BLaER1 (cell line): ENCODE data around the gene TRPV2.

ENCODE experiments used
- H3K27ac ChIP-seq: shearing (Covaris generic); formaldehyde crosslinking; 2 replicates; pipeline ENCODE4 v1.8.1; 2022
- H3K27me3 ChIP-seq: shearing (Covaris generic); formaldehyde crosslinking; 2 replicates; pipeline ENCODE4 v1.8.1; 2022
- H3K36me3 ChIP-seq: shearing (Covaris generic); formaldehyde crosslinking; 2 replicates; pipeline ENCODE4 v1.8.1; 2022
- H3K4me1 ChIP-seq: shearing (Covaris generic); formaldehyde crosslinking; 2 replicates; pipeline ENCODE4 v1.8.1; 2022
- H3K4me2 ChIP-seq: shearing (Covaris generic); formaldehyde crosslinking; 2 replicates; pipeline ENCODE4 v1.8.1; 2022
- H3K4me3 ChIP-seq: shearing (Covaris generic); formaldehyde crosslinking; 2 replicates; pipeline ENCODE4 v1.8.1; 2022
- H3K9ac ChIP-seq: shearing (Covaris generic); formaldehyde crosslinking; 2 replicates; pipeline ENCODE4 v1.8.1; 2022
- H3K9me3 ChIP-seq: shearing (Covaris generic); formaldehyde crosslinking; 2 replicates; pipeline ENCODE4 v1.8.1; 2022
- H4K20me1 ChIP-seq: shearing (Covaris generic); formaldehyde crosslinking; 2 replicates; pipeline ENCODE4 v1.8.1; 2022
- Cebpa-rat ChIP-seq: shearing (Covaris generic); IDR thresholded peaks from 2 replicates; pipeline ENCODE4 v1.8.1; 2022

Gene TRPV2

GRCh38 chr17:16472539-16472938 lies 57.2 kb downstream of the TRPV2 start:
- Histone ChIP-seq H4K20me1 (peaks cover 33% of the 10 kb centered on the region; the same call in 1 of the 2 replicates), H3K9ac (no peak overlapping the region), H3K36me3 (peaks cover 9% of the 10 kb centered on the region; the same call in 1 of the 2 replicates), H3K9me3 (no peaks in the 10 kb centered on the region), H3K27me3 (no peaks in the 10 kb centered on the region), H3K27ac (no peak overlapping the region), H3K4me2 (no peak overlapping the region), H3K4me1 (peaks cover 30% of the 10 kb centered on the region), H3K4me3 (no peak overlapping the region)
- TF ChIP-seq Cebpa-rat, result no peak

GRCh38 chr17:16473044-16474011 lies 58.0 kb downstream of the TRPV2 start:
- Histone ChIP-seq H3K27me3 (no peaks in the 10 kb centered on the region), H3K27ac (no peak overlapping the region), H4K20me1 (peaks cover 30% of the 10 kb centered on the region; the same call in 1 of the 2 replicates), H3K9me3 (no peaks in the 10 kb centered on the region), H3K9ac (no peak overlapping the region), H3K4me1 (peaks cover 30% of the 10 kb centered on the region), H3K36me3 (peaks cover 8% of the 10 kb centered on the region; the same call in 1 of the 2 replicates), H3K4me2 (no peak overlapping the region), H3K4me3 (no peak overlapping the region)
- TF ChIP-seq Cebpa-rat, result no peak

GRCh38 chr17:16474012-16474725 lies 58.8 kb downstream of the TRPV2 start:
- Histone ChIP-seq H3K27ac (no peak overlapping the region), H3K9ac (no peak overlapping the region), H3K36me3 (peaks cover 8% of the 10 kb centered on the region; the same call in 1 of the 2 replicates), H3K27me3 (no peaks in the 10 kb centered on the region), H4K20me1 (peaks cover 26% of the 10 kb centered on the region; the same call in 1 of the 2 replicates), H3K4me3 (no peak overlapping the region), H3K4me1 (peaks cover 25% of the 10 kb centered on the region), H3K4me2 (no peak overlapping the region), H3K9me3 (no peaks in the 10 kb centered on the region)
- TF ChIP-seq Cebpa-rat, result no peak

- TF ChIP-seq Cebpa-rat, result no peak
These were observed 59.9 kb downstream of the TRPV2 start for GRCh38 chr17:16475179-16475704.

GRCh38 chr17:16477255-16477654 lies 61.9 kb downstream of the TRPV2 start:
- peaks cover 4% of the 10 kb centered on the region; the same call in 1 of the 2 replicates for H4K20me1 ChIP-seq
- no peak overlapping the region for H3K4me3 ChIP-seq
- H3K4me1 ChIP-seq, result no peaks in the 10 kb centered on the region
- no peak overlapping the region for H3K27ac ChIP-seq
- H3K27me3 ChIP-seq, result no peaks in the 10 kb centered on the region
- no peak for TF ChIP-seq Cebpa-rat
- no peak overlapping the region for H3K4me2 ChIP-seq
- no peaks in the 10 kb centered on the region for H3K9me3 ChIP-seq
- H3K9ac ChIP-seq, result no peak overlapping the region
- no peaks in the 10 kb centered on the region for H3K36me3 ChIP-seq

More at GRCh38 chr17:16475179-16475704, 59.9 kb downstream of the TRPV2 start:
- Histone ChIP-seq H3K4me3 (no peak overlapping the region), H4K20me1 (peaks cover 16% of the 10 kb centered on the region; the same call in 1 of the 2 replicates), H3K27ac (no peak overlapping the region), H3K9me3 (no peaks in the 10 kb centered on the region), H3K9ac (no peak overlapping the region), H3K4me2 (no peak overlapping the region), H3K4me1 (peaks cover 14% of the 10 kb centered on the region), H3K27me3 (no peaks in the 10 kb centered on the region), H3K36me3 (peaks cover 8% of the 10 kb centered on the region; the same call in 1 of the 2 replicates)

GRCh38 chr17:16477666-16478065 lies 62.3 kb downstream of the TRPV2 start:
- H3K27ac ChIP-seq, result no peak overlapping the region

GRCh38 chr17:16478649-16479048 lies 63.3 kb downstream of the TRPV2 start:
- Histone ChIP-seq H3K27me3 (no peaks in the 10 kb centered on the region), H3K27ac (no peak overlapping the region), H3K9ac (no peak overlapping the region), H3K4me1 (no peaks in the 10 kb centered on the region), H3K4me3 (no peak overlapping the region), H3K36me3 (no peaks in the 10 kb centered on the region), H3K4me2 (no peak overlapping the region), H3K9me3 (no peaks in the 10 kb centered on the region), H4K20me1 (no peaks in the 10 kb centered on the region; the same call in 1 of the 2 replicates)
- TF ChIP-seq Cebpa-rat, result no peak

More at GRCh38 chr17:16477666-16478065, 62.3 kb downstream of the TRPV2 start:
- Histone ChIP-seq H3K4me2 (no peak overlapping the region), H3K36me3 (no peaks in the 10 kb centered on the region), H3K9ac (no peak overlapping the region), H3K9me3 (no peaks in the 10 kb centered on the region), H3K4me3 (no peak overlapping the region), H4K20me1 (no peaks in the 10 kb centered on the region; the same call in 1 of the 2 replicates), H3K4me1 (no peaks in the 10 kb centered on the region), H3K27me3 (no peaks in the 10 kb centered on the region)
- TF ChIP-seq Cebpa-rat, result no peak

- no peak for TF ChIP-seq Cebpa-rat
- H3K27ac ChIP-seq, result no peak overlapping the region
- no peaks in the 10 kb centered on the region for H3K4me1 ChIP-seq
- H4K20me1 ChIP-seq, result no peaks in the 10 kb centered on the region
- H3K9me3 ChIP-seq, result no peaks in the 10 kb centered on the region
- no peaks in the 10 kb centered on the region for H3K36me3 ChIP-seq
- no peak overlapping the region for H3K4me3 ChIP-seq
- no peaks in the 10 kb centered on the region for H3K27me3 ChIP-seq
- H3K4me2 ChIP-seq, result no peak overlapping the region
- no peak overlapping the region for H3K9ac ChIP-seq
These were observed 63.9 kb downstream of the TRPV2 start for GRCh38 chr17:16479264-16479663.

GRCh38 chr17:16480995-16481394 lies 65.6 kb downstream of the TRPV2 start:
- H3K4me2 ChIP-seq, result no peak overlapping the region
- no peaks in the 10 kb centered on the region for H4K20me1 ChIP-seq
- TF ChIP-seq Cebpa-rat, result no peak
- H3K4me3 ChIP-seq, result no peak overlapping the region
- no peaks in the 10 kb centered on the region for H3K9me3 ChIP-seq
- peaks cover 4% of the 10 kb centered on the region; the same call in 1 of the 2 replicates for H3K4me1 ChIP-seq
- no peaks in the 10 kb centered on the region for H3K36me3 ChIP-seq
- H3K9ac ChIP-seq, result no peak overlapping the region
- no peak overlapping the region for H3K27ac ChIP-seq
- H3K27me3 ChIP-seq, result no peaks in the 10 kb centered on the region
